Hematopoietic multipotent progenitor cell treated with erythropoietin and hydrocortisone succinate and interleukin-3 and kit ligand, for 17 days (in vitro differentiated cells): ENCODE results near the gene WNK2.

ENCODE experiments used
- DNase-seq: peaks from one replicate; pipeline ENCODE4 v3.0.0-alpha.2; 2015; ENCODE audit warnings: low spot score

Gene WNK2

DNA sequence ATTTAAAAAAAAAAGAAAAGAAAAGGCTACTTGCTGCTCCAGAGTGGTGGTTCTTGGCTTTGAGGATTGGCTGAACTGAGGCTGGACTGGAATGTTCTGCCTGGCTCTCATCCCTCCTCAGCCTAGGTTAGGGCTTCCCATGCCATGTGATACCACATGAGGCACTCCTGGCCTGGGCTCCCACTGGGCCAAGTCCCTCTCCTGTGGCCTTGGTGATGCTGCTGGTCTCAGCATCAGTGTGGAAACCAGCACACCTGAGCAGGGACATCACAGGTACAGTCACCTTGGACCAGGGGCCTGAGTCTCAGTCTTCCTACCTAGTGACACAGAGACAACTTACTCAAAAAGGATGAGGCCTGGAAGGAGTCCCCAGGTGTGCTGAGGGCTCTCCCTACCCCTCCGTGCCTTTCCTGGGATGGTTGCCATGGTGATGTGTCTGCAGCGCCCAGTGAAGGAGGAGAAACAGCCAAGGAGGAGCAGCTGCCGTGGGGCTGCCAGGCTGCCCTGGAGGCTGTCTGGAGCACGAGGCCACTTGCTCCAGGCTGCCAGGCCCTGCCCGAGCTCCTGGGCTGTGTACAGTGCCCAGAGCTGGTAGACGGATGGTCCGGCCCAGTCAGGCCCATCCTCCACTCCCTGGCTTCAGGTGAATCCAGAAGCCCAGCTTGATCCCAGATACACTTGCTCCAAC is 71.0 kb downstream of the WNK2 start:
- no peak for DNase-seq

DNA sequence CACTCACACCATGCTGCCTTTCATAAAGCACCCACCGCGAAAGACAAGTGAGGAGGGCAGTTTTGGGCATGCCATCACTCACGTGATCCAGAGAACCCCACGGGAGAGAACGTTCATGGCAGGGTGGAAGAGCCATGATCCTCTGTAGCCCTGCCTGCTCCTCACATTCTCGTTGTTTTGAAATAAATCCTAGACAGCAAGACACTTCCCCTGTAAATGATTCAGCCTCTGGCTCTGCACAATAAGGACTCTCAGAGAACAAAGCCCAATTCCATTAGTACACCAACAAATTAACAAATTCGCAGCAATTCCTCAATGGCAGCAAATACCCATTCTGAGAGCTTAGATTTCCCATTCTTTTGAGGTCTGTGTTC is 71.5 kb downstream of the WNK2 start:
- DNase-seq: no peak

DNA sequence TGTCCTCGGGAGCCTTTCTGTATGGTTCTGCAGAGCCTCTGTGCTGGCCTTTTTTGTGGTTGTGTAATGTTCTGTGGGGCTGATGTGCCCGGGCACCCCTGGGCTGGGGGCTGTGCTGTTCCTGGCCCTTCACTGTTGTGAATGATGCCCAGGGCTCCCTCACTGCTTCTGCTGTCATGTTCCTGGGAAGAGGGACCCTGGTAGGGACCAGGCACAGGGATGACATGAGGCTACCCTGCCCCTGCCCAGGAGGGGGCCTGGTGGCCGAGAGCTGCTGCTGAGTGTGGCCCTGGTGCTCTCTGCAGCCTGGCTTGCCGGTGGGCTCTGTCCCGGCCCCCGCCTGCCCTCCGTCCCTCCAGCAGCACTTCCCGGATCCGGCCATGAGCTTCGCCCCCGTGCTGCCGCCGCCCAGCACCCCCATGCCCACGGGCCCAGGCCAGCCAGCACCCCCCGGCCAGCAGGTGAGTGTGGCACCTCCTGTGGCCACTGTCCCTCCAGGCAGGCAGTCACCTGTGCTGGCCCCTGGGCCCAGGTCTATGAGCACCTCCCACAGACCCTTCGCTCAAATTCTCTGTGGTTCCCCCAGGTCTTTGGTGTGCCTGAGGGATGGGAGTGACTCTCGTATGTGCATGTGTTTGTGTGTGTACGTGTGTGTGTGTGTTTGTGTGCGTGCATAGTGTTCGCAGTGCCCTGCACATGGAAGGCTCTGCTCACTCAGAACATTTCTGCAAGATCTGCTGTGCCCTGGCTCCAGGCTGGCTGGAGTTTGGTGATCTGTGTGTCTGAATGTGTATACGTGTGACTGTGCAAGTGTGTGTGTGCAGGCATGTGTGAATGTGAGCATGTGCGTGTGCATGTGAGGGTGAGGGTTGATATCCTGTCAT is 72.3 kb downstream of the WNK2 start:
- DNase-seq: no peak

DNA sequence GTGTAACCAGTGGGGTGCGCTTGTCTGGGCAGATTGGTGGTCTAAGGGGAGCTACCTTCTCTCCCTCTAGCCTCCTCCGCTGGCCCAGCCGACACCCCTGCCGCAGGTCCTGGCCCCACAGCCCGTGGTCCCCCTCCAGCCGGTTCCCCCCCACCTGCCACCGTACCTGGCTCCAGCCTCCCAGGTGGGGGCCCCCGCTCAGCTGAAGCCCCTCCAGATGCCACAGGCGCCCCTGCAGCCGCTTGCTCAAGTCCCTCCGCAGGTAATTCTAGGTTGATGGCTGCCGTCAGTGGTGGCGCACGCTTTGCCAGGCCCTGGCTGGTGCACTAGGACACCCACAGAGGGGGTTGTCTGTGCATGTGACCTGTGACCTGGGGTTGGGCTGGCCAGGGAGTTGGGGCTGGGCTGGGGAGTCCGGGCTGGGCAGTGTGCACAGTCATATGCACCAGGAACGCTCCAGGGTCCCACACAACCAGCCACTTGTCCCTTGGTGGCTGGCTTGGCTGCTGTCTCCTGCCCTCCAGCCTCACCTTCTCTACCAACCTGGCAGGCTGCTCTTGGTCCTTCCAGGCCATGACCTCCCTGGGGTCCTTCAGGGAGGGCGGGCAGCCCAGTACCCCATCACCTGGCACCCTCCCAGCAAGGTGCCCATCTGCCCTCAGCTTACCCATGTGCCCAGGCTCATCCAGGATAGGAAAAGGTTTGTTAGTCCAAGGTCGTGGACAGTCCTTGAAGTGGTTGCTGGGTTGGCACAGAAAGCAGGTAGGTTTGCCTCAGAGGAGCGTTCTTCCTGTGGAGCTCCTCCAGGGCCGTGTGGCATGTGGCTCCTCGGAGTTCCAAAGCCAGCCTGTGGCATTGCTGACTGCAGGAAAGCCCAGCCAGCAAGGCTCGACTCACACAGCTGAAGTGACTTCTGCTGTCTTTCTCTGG is 73.2 kb downstream of the WNK2 start:
- DNase-seq: no peak

DNA sequence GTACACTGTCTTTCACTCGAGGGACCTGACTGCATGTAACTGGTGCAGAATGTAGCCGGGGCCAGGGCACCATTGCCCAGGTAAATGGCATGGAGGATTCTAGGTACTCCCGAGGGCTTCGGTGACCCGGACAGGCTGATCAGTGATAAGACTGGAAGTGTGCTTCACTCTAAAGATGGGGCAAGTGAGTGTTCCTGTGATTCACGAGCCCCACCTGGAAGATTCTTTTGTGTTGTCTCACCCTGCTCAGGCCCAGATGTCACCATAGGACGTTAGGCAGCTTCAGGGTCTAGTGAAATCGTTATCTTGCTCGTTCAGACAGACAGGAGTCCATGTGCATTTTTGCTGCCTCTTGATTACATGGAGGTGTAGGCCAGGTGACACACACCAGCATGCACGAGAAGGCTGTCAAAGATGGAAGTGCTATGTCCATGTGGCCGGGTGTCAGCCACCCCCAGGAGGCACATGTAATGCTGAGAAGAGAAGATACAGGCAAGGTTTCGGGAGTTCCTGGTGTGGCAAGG is 73.9 kb downstream of the WNK2 start:
- no peak for DNase-seq

DNA sequence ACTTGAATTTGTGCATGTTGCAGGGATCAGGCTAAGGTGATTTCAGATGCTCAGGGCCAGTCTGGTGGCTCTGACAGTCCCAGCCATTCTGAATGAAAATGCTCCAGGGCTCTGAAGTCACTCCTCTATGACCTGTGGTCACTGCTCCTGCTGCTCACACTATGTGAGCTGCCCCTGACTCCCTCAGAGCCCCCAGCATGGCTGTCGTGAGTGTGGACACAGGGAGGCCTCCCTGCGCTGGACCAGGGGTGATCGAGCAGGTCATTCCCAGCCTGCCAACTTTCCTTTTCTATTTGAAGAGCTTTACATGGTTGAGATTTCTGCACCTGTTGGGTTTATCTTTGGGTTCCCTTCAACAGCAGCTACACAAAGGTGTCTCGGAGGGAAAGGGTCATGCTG is 74.5 kb downstream of the WNK2 start:
- no peak for DNase-seq

DNA sequence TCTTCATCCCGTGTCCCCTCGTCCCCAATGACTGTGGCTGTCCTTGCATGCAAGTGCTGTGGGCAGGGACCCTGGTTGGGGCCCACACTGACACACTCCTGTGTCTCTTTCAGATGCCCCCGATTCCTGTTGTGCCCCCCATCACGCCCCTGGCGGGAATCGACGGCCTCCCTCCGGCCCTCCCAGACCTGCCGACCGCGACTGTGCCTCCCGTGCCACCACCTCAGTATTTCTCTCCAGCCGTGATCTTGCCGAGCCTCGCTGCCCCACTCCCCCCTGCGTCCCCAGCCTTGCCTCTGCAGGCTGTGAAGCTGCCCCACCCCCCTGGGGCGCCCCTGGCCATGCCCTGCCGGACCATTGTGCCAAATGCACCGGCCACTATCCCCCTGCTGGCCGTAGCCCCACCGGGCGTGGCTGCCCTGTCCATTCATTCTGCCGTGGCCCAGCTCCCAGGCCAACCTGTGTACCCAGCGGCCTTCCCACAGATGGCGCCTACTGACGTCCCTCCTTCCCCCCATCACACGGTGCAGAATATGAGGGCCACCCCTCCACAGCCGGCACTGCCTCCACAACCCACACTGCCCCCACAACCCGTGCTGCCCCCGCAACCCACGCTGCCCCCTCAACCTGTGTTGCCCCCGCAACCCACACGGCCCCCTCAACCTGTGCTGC is 75.0 kb downstream of the WNK2 start:
- DNase-seq: no peak

DNA sequence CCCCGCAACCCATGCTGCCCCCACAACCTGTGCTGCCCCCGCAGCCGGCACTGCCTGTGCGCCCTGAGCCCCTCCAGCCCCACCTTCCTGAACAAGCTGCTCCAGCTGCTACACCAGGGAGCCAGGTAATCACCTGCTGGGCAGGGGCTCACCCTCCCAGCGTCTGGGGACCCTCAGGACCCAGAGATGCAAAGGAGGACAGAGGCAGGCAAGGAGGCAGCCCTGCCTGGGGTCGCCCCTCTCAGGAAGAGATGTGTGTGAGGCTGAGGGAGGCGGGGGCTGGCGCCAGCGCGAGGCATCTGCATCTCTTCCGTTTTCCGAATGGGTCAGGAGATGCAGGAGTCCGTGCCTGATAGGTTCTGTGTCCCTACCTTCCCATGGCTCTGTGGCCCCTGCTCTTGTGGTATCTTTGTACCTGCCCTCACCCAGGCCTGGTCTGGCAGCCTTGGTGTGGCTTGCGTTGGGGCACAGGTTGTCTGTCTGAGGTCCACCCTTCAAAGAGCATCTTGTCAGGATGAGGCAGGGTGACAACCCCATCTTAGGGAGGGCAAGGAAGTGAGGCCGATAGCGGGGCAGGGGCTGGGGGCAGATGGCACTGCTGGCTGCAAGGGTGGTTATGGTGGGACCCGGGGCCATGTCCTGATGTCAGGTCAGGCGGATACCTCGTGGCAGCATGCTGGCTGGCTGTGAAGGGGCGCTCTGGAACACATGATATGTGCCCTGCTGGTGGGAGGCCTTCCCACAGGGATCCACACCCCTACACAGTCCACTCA is 75.7 kb downstream of the WNK2 start:
- no peak for DNase-seq

DNA sequence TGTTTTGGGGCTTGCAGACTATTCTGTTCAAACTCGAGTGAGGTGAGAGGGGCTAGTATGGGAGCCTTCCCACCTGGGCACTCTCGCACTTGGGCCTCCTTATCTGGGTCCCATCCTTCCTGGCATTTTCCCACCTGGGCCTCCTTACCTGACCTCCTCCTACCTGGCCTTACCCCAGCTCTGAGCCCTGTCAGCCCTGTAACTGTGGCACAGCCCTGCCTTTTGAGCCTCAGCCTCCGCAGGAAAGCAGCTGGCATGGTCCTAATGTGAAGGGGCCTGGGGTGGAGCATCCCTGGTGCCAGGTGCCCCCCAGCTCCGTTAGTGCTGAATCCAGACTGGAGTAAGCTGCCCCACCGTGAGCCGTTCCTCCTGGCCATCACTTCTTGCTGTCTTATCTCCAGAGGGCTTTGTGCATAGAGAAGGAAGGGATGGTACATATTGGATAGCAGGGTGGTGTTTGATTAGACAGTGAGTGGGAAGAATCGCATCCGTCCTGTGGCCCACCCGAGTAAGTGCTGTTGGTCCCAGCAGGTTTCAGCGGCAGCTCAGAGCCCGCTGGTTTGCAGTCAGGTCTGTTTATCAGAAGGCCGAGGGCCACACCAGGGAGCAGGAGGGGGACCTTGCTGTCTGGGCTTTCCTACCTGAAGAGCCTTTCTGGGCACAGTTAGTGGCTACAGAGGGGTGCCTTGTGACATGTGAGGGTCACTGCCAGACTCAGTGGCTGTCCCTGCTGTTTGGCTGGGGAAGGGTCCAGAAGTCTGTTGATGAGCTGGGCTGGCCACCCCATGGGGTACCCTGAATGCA is 76.5 kb downstream of the WNK2 start:
- DNase-seq: no peak

DNA sequence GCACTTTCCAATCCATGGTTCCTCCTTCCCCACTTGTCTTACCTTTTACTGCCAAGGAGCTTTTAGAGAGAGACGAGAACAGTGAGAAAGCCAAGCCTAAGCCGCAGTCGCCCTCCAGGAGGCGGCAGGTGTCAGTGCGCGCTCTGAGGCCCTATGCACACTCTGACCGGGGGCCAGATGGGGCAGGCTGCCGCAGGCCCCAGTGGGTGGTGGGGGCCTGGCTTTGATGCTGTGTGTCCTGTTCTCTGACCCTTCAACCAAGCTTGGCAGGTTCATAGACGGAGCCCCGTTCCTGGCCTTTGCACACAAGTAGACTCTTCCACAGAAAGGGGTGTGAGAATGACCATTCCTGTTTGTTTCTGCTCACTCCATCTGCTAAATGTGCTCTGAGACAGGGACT is 77.3 kb downstream of the WNK2 start:
- DNase-seq: no peak

DNA sequence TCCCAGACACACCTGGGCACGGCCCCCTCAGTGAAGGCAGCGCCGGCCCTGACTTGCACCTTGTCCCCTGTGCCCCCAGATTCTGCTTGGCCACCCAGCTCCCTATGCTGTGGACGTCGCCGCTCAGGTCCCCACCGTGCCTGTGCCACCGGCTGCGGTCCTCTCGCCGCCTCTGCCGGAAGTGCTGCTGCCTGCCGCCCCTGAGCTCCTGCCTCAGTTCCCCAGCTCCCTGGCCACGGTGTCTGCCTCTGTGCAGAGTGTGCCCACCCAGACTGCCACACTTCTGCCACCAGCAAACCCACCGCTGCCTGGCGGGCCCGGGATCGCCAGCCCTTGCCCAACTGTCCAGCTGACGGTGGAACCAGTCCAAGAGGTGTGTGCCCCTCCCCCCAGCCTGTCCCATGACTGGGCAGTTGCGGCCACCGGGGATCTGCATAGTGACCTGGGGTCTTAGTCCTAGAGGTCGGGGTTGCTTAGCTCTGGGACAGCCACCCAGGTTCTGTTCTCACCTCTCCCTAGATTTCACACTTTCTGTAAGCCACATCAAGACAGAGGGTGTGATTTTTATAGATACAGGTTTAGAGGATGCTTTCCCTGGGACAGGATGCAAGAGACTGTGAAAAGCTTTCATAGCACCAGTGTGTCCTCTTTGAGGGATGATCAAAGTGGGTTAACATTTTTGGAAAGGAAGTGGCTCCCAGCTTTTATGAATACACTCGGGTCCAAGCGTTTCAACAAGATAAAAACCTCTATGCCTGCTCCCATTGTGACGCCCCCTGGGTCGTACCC is 78.0 kb downstream of the WNK2 start:
- DNase-seq: no peak

DNA sequence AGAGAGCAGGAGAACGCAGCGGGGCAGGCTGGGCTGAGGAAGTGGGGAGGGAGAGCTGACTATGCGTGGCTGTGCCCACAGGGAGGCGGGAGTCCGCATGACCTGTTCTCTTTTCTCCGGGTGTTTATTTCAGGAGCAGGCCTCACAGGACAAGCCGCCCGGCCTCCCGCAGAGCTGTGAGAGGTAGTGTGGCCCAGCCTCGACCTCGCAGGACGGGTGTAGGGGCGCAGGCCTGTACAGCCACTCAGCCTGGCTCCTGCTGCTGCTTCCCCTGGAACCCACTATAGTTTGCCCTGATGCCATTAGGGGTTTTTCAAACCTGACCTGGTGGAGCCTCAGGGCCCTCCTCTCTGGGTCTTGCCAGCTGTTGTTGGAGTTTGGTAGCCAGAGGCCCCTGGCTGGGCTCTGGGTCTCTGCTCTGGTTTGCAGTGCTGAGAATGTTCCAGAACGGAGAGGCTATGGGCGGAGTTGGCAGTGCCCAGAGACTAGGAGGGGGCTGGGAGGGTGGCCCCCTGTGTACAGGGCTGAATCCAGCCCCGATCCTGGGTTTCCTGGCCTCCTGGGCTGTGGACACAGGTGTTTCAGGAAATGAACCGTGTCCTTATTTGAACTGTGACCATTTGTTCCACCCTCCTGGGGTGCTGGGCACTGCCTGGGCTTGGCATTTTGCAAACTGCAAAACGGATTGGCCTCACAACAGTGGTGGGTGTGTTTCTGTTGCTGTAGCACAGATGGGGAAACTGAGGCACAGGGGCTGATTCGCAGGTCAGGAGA is 78.8 kb downstream of the WNK2 start:
- no peak for DNase-seq

DNA sequence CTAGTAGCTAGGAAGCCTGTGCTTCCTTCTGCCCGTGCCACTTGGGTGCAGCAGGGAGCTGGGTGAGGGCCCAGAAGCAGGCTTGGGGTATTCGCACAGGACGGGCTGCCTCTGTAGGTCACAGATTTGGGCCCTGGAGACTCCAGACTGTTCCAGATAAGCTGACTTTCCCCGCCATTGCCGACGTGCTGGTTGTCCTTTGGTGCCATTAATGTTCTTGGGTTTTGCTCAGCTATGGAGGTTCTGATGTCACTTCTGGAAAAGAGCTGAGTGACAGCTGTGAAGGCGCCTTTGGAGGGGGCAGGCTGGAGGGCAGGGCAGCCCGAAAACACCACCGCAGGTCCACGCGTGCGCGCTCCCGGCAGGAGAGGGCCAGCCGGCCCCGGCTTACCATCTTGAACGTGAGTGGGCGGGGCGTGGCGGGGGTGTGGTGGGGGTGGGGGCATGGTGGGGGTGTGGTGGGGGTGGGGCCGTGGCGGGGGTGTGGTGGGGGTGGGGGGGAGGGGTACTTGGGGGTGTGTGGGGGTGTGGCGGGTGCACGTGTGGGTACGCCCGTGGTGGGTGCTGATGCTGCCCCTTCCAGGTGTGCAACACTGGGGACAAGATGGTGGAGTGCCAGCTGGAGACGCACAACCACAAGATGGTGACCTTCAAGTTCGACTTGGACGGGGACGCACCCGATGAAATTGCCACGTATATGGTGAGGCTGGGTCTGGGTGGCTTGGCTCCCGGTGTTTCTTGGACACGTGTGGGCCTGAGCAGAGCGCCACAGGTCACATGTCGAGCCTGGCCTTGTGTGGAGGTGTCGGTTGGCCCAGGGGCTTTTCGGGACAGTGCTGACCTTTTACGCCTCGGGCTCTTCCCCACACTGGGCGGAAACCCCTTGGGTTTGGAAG is 79.6 kb downstream of the WNK2 start:
- DNase-seq: no peak

DNA sequence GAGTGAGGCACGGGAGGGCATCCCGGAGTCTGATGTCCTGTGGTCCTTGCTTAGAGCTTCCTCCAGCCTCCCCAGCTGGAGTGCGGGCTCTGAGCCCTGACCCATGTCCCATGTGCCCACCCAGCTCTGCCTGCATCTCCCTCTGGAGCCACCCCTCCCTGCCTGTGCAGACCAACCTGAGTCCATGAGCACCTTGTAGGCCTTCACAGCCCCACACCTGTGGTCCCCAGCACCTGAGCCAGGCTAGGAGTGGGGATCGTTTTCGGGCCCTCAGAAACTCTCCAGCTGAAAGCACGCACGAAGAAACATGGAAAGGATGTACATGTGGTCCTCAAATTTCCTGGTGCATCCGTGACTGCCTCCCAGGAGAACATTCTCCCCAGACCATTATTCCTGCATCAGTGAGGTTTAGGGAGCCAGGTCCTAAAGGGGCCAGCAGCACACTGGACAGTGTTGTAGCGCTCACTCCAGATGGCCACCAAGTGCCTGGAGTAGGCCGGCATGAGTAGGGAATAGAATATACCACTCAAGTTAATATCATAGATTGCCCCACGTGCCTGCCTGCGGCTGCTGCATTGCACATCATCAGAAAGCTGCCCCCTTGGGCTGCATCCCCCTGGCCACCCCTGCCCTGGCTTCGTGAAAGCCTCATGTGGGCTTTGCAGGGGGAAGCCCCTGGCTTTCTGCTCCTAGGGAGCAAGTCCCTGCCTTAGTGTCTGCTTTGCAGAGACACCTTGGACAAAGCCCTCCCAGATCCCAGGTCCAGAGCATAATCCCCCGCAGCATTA is 80.6 kb downstream of the WNK2 start:
- DNase-seq: no peak

DNA sequence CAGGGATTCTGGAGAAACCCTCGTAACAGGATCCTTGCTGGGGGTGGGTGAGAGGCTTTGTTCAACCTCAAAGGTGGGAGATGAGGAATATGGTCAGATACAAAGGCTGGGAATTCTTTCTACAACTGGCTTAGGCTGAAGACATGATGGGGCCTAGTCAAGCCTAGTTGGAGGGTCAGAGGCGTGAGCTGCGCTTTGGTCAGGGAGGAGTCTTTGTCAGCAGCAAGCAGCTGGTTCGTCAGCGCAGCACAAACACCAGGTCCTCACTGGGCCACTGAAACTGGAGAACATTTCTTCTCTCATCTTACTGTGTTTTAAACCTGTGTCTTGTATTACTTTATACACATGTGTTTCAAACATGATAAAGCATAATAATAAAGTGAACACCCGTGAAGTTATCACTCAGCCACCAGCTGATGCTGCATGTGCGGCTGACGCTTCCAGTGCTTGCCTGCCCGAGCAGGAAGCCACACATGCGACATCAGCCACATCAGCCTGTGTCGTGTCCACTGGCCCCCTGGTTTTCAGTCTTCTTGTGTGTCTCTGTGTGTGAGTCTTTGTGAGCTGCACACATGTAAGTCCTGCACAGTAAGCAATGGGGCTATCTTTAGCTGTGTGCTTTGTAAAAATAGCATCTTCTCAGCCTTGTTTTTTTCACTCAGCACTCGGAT is 81.5 kb downstream of the WNK2 start:
- DNase-seq: no peak

DNA sequence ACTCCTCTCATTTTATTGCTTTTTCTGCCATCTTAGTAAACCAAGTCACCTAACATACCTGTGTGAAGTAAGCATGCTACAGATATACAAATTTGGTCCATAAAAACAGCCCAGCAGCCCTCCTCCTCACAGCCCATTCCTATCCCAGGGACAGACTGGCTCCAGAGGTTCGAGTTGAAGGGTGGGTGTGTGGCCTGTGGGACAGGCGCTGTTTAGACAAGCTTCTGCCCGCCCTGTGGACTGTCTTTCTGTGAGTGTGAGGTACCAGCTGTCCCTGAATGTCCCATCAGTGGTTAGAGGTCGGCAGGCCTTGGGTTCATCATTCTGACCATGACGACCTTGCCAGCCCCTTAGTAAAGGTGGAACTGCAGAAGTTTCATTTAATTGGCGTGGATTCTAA is 82.0 kb downstream of the WNK2 start:
- no peak for DNase-seq
